DND-41 (cell line): ENCODE results near the gene HIC2.
"Not testable (repeated sequence)": the region's sequence is repeated elsewhere in the genome, so short reads cannot be mapped to it uniquely, and the experiment has no call there.

ENCODE experiments used
- CTCF ChIP-seq: IDR thresholded peaks from 2 replicates; pipeline ENCODE4 v1.5.1; 2012; ENCODE audit warnings: borderline replicate concordance, low read length, moderate library complexity, mild to moderate bottlenecking; ENCODE audit not compliant: poor library complexity, severe bottlenecking; ENCODE audit errors: extremely low read depth
- EZH2 ChIP-seq: IDR thresholded peaks from 3 replicates; pipeline ENCODE4 v1.6.1; 2012; ENCODE audit warnings: borderline replicate concordance, low read depth, mild to moderate bottlenecking, moderate library complexity, low read length, inconsistent platforms; ENCODE audit not compliant: severe bottlenecking

- not testable (repeated sequence) for TF ChIP-seq EZH2, CTCF
These were observed 682 bp downstream of the HIC2 start for GRCh38 chr22:21417853-21418252.
